ENCODE measurements around the gene CTSF. TPM values are rescaled to one million over a fixed set of nuclear protein-coding genes. Genes with fewer than 3 reads are reported as not detected.

Gene CTSF
- total and polyA plus RNA-seq, 2 of the 13 experiments (the other 11 are each of a cell fraction or from before 2014, with no cell fraction given) = not detected

DNA sequence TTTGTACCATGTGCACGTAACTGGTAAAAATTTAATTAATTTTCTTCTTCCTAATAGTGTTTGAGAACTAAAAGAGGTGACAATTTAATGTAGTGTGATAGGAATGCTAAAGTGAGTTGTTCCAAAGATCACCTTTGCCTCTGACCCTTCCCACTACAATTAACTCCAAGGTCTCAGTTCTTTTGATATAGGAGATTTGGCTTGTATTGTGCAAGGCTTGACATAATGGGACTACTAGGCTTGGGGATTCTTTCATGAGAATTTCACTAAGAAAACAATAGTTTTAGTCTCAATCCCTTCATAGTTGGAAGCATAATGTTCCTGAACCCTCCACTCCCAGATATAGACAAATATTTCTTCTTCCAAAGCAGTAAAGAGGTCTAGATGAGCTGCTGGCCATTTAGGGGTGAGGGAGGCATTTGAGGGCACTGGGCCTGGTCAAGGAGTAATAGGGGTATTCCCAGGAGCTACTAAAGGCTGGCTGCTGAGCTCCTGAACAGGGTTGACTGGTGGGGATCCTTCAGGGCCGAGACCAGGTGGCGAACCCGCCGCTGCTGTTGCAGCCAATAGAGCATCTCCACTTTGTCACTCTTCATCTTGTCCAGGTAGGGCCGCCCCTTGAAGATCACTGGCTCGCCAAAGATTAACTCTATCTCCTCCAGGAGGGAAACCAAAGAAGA is 21.7 kb upstream of the CTSF start:
- ATAC-seq = no peak
- H4K20me1 ChIP-seq (ENCODE audit: insufficient read depth, low read length) = no peaks in the 10 kb centered on the region
- DNase-seq (ENCODE audit: low spot score) = peak; percentile 79
- H2AFZ ChIP-seq (ENCODE audit: low read length) = no peak overlapping the region
- no peaks in the 10 kb centered on the region; a peak in 1 of 5 replicates for H3K27me3 ChIP-seq (ENCODE audit: control insufficient read depth in 1 of 2, insufficient read depth in 2 of 2, low read length in 2 of 2)
- BruUV-seq (replicated peaks) = no TSS peak
- H3K4me1 ChIP-seq (ENCODE audit: insufficient read depth, low read length) = peaks cover 67% of the 10 kb centered on the region
- H3K36me3 ChIP-seq (replicated peaks in 1 of 2; ENCODE audit: control insufficient read depth in 1 of 2, insufficient read depth in 2 of 2, low read length in 2 of 2) = no peaks in the 10 kb centered on the region
- H3K4me3 ChIP-seq (replicated peaks in 1 of 3; ENCODE audit: insufficient read depth in 1 of 3, low read depth in 2 of 3, low read length in 3 of 3) = no peak overlapping the region
- CTCF ChIA-PET (ENCODE audit: low intra/inter-chr PET ratio, low total read pairs) = no interaction called here
- no peak overlapping the region for H3K9ac ChIP-seq (ENCODE audit: insufficient read depth, low read depth, low read length)
- in situ Hi-C loops (cut with HindIII; ENCODE audit: extremely low pct_ligation_motif_present, low pct_unique_long_range_greater_than_20kb) (no loop called here), intact Hi-C loops (cut with micrococcal nuclease; ENCODE audit: unreplicated experiment) (loop anchor here (5.0 kb wide), 1 partner anchor 87 kb away; the partner anchor contains the start of gene RBM4B)
- H3K79me2 ChIP-seq (ENCODE audit: insufficient read depth, low read length) = peaks cover 12% of the 10 kb centered on the region
- 77% methylated on average over 3 of the region's 7 CpGs for WGBS (ENCODE audit: low lambda C conversion rate)
- POLR2A ChIA-PET = interaction anchor here (2.7 to 5.1 kb wide), 5 partner anchors 17 to 88 kb away, joined by 9 to 72 read pairs (median 35); partner anchors contain the start of genes RBM14, RBM4 and RBM4B
- peak overlapping the region; percentile 100 for H3K4me2 ChIP-seq (ENCODE audit: low read depth, low read length)
- H3K27ac ChIP-seq (ENCODE audit: extremely low read length, insufficient read depth, low read length) = peak overlapping the region; percentile 78
- no peaks in the 10 kb centered on the region for H3K9me3 ChIP-seq (ENCODE audit: low read length)
- FAIRE-seq = no peak
- TF ChIP-seq MAF1 (CRISPR knock-in tag; IDR thresholded peaks at IDR 0.05; ENCODE audit: borderline replicate concordance) (no peak), HNF4A (CRISPR knock-in tag; IDR thresholded peaks at IDR 0.05) (peak; percentile 68), NR2F6 (IDR thresholded peaks at IDR 0.05) (peak; percentile 62), NR2F6 (CRISPR knock-in tag; IDR thresholded peaks at IDR 0.05) (peak; percentile 62), ETV5 (CRISPR knock-in tag; IDR thresholded peaks at IDR 0.05; ENCODE audit: borderline replicate concordance) (no peak), MAZ (IDR thresholded peaks at IDR 0.05; ENCODE audit: borderline replicate concordance, low read depth, low read length) (no peak), MAZ (CRISPR knock-in tag; IDR thresholded peaks at IDR 0.05; ENCODE audit: low read depth) (no peak), ZSCAN22 (CRISPR knock-in tag; IDR thresholded peaks at IDR 0.05) (no peak), EP300 (IDR thresholded peaks at IDR 0.05; ENCODE audit: low read depth in 2 of 2, low read length in 2 of 2) (peak in 1 of 2 experiments; percentile 65; a peak in 2 of 4 replicates), EP300 (CRISPR knock-in tag; IDR thresholded peaks at IDR 0.05; ENCODE audit: borderline replicate concordance) (no peak), SKI (IDR thresholded peaks at IDR 0.05; ENCODE audit: partially characterized antibody) (no peak), ZNF737 (CRISPR knock-in tag; IDR thresholded peaks at IDR 0.05; ENCODE audit: borderline replicate concordance) (no peak), CAMTA2 (CRISPR knock-in tag; IDR thresholded peaks at IDR 0.05; ENCODE audit: borderline replicate concordance) (no peak), KAT8 (CRISPR knock-in tag; IDR thresholded peaks at IDR 0.05) (no peak), PRDM10 (CRISPR knock-in tag; IDR thresholded peaks at IDR 0.05; ENCODE audit: low read depth) (no peak), MEIS1 (CRISPR knock-in tag; IDR thresholded peaks at IDR 0.05; ENCODE audit: borderline replicate concordance) (no peak), U2AF2 (IDR thresholded peaks at IDR 0.05; ENCODE audit: low read depth, low read length) (no peak), ELF1 (CRISPR knock-in tag; IDR thresholded peaks at IDR 0.05) (no peak)
- TF ChIP-seq, protein P1, sequence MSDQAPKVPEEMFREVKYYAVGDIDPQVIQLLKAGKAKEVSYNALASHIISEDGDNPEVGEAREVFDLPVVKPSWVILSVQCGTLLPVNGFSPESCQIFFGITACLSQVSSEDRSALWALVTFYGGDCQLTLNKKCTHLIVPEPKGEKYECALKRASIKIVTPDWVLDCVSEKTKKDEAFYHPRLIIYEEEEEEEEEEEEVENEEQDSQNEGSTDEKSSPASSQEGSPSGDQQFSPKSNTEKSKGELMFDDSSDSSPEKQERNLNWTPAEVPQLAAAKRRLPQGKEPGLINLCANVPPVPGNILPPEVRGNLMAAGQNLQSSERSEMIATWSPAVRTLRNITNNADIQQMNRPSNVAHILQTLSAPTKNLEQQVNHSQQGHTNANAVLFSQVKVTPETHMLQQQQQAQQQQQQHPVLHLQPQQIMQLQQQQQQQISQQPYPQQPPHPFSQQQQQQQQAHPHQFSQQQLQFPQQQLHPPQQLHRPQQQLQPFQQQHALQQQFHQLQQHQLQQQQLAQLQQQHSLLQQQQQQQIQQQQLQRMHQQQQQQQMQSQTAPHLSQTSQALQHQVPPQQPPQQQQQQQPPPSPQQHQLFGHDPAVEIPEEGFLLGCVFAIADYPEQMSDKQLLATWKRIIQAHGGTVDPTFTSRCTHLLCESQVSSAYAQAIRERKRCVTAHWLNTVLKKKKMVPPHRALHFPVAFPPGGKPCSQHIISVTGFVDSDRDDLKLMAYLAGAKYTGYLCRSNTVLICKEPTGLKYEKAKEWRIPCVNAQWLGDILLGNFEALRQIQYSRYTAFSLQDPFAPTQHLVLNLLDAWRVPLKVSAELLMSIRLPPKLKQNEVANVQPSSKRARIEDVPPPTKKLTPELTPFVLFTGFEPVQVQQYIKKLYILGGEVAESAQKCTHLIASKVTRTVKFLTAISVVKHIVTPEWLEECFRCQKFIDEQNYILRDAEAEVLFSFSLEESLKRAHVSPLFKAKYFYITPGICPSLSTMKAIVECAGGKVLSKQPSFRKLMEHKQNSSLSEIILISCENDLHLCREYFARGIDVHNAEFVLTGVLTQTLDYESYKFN (CRISPR knock-in tag; conservative IDR thresholded peaks at IDR 0.05) = peak; percentile 36; the same call in 1 of the 2 replicates
